Measurements from ENCODE around the gene PSG2.
"Not testable (repeated sequence)": the region's sequence is repeated elsewhere in the genome, so short reads cannot be mapped to it uniquely, and the experiment has no call there.

The PSG2 gene

GRCh38 chr19:43021629-43022028 lies 60.9 kb downstream of the PSG2 start:
- H3K27ac ChIP-seq (ENCODE audit: low read length); H3K9me3 ChIP-seq (ENCODE audit: insufficient read depth, low read depth, low read length); H3K27me3 ChIP-seq (ENCODE audit: insufficient read depth, low read length); H3K4me3 ChIP-seq (ENCODE audit: low read length); H3K9ac ChIP-seq (ENCODE audit: low read depth, low read length); H3K36me3 ChIP-seq (ENCODE audit: insufficient read depth, low read depth, low read length); H3K4me1 ChIP-seq (ENCODE audit: insufficient read depth, low read length): not testable (repeated sequence)

- not testable (repeated sequence) for H3K9ac ChIP-seq (ENCODE audit: low read depth, low read length); H3K4me3 ChIP-seq (ENCODE audit: low read length); H3K27me3 ChIP-seq (ENCODE audit: insufficient read depth, low read length); H3K27ac ChIP-seq (ENCODE audit: low read length); H3K36me3 ChIP-seq (ENCODE audit: insufficient read depth, low read depth, low read length); H3K9me3 ChIP-seq (ENCODE audit: insufficient read depth, low read depth, low read length); H3K4me1 ChIP-seq (ENCODE audit: insufficient read depth, low read length)
These were observed 62.9 kb downstream of the PSG2 start for GRCh38 chr19:43019588-43019987.

Data from iPS-20b (cell line).